WTC11 (cell line): ENCODE measurements around the gene DAB1. TPM values are rescaled to one million over a fixed set of nuclear protein-coding genes. Genes with fewer than 3 reads are reported as not detected.

Experiments used
- ATAC-seq: fragments of 200-7000 bp; cut with Tn5 transposase; 2 replicates; pipeline ENCODE4 v1.10.0; 2021; ENCODE audit warnings: mild to moderate bottlenecking, moderate library complexity
- Bru-seq: library from RNA; stranded (reverse); fragments of 400-500 nt; gene quantifications from one replicate; lab custom pipeline; 2021; lab: Mats Ljungman, UMichigan
- CTCF ChIA-PET: fragments of 300-600 bp; sonication (Branson Sonifier 250); formaldehyde crosslinking; loops from one replicate; lab custom pipeline; 2021; ENCODE audit warnings: antibody characterized with exemption; lab: Charles Lee
- POLR2A ChIA-PET: fragments of 350-600 bp; sonication (Branson Sonifier 250); formaldehyde crosslinking; loops from one replicate; lab custom pipeline; 2021; ENCODE audit warnings: antibody characterized with exemption; lab: Charles Lee
- DNase-seq: peaks from one replicate; pipeline ENCODE4 v3.0.0; 2021; ENCODE audit warnings: low spot score
- H3K27ac Mint-ChIP-seq: 2 replicates; pipeline ENCODE4 v1.8.0; 2021; ENCODE audit warnings: mixed read lengths
- H3K27me3 Mint-ChIP-seq: 2 replicates; pipeline ENCODE4 v1.8.0; 2021; ENCODE audit warnings: low read depth, mild to moderate bottlenecking, moderate library complexity, mixed read lengths
- H3K36me3 Mint-ChIP-seq: 2 replicates; pipeline ENCODE4 v1.8.0; 2021; ENCODE audit warnings: mixed read lengths
- H3K4me1 Mint-ChIP-seq: 2 replicates; pipeline ENCODE4 v1.8.0; 2022; ENCODE audit warnings: mixed read lengths
- H3K4me3 Mint-ChIP-seq: 2 replicates; pipeline ENCODE4 v1.8.0; 2021; ENCODE audit warnings: mild to moderate bottlenecking, moderate library complexity, mixed read lengths
- H3K9me3 Mint-ChIP-seq: 2 replicates; pipeline ENCODE4 v1.8.0; 2021; ENCODE audit warnings: mixed read lengths
- EMX1 ChIP-seq: fragments of 250-450 bp; sonication (Bioruptor Pico); IDR thresholded peaks from 2 replicates; pipeline ENCODE4 v1.8.0; 2021; ENCODE audit warnings: mild to moderate bottlenecking
- NR3C1 ChIP-seq: sonication (generic); formaldehyde crosslinking; conservative IDR thresholded peaks from 2 replicates; pipeline ENCODE4 v1.8.1; 2023; ENCODE audit warnings: low read depth, mild to moderate bottlenecking, missing genetic modification reagents
- ZNF281 ChIP-seq: sonication (generic); formaldehyde crosslinking; IDR thresholded peaks from 2 replicates; pipeline ENCODE4 v1.8.0; 2023; ENCODE audit warnings: mild to moderate bottlenecking, missing genetic modification reagents
- ZNF317 ChIP-seq: sonication (generic); formaldehyde crosslinking; IDR thresholded peaks from 2 replicates; pipeline ENCODE4 v1.8.1; 2023; ENCODE audit warnings: low read depth, mild to moderate bottlenecking, moderate library complexity, missing genetic modification reagents, borderline replicate concordance
- ZNF423 ChIP-seq: fragments of 250-450 bp; sonication (Bioruptor Pico); IDR thresholded peaks from 2 replicates; pipeline ENCODE4 v2.1.2; 2022; ENCODE audit warnings: mild to moderate bottlenecking, moderate library complexity
- long read RNA-seq, 3 experiments: library from RNA in 1 of 3; library from capped mRNA in 1 of 3; library from polyadenylated mRNA in 1 of 3; unstranded in 2 of 3; stranded (forward) in 1 of 3; transcript quantifications; one replicate each; pipeline ENCODE4 v2.0.0, GENCODE V29; 2021
- total RNA-seq: library from RNA; stranded (reverse); gene quantifications from 3 replicates; pipeline ENCODE4 v1.2.3, GENCODE V29; 2021
- TF ChIP-seq, protein P1 (sequence below): sonication (generic); formaldehyde crosslinking; IDR thresholded peaks from 2 replicates; pipeline ENCODE4 v1.8.0; 2022; ENCODE audit warnings: missing genetic modification reagents

DAB1 gene
- 10.7 to 12.3 TPM (median 12.1 TPM) in 3 replicates for total RNA-seq
- percentile 60 among the genes with signal in this experiment for Bru-seq, nascent RNA
- long read RNA-seq, experiment 1, full-length matches to known transcripts = 4 of 80 reads
- long read RNA-seq, experiment 1, partial matches to known transcripts = 5 of 80 reads
- long read RNA-seq, experiment 1, other reads (novel, unspliced or antisense) = 71 of 80 reads
- long read RNA-seq, experiment 2, partial matches to known transcripts = 1 of 18 reads
- long read RNA-seq, experiment 2, other reads (novel, unspliced or antisense) = 17 of 18 reads
- long read RNA-seq, experiment 3, partial matches to known transcripts = 0 of 5 reads
- long read RNA-seq, experiment 3, other reads (novel, unspliced or antisense) = 5 of 5 reads

- ATAC-seq (peak; percentile 0; the same call in 1 of the 2 replicates), DNase-seq (peak; percentile 33)
- H3K27me3 Mint-ChIP-seq = peaks cover 35% of the 10 kb centered on the region
- no peaks in the 10 kb centered on the region for H3K36me3 Mint-ChIP-seq
- ChIA-PET CTCF (interaction anchor here (0.6 to 1.8 kb wide), 38 partner anchors 15 to 1432 kb away, joined by 3 to 9 read pairs (median 3); partner anchors contain the start of gene OMA1), POLR2A (interaction anchor here (0.7 to 1.0 kb wide), 3 partner anchors 16 to 315 kb away, joined by 3 to 5 read pairs (median 4); no protein-coding TSS in a partner anchor)
- peaks cover 8% of the 10 kb centered on the region; the same call in 1 of the 2 replicates for H3K9me3 Mint-ChIP-seq
- H3K27ac Mint-ChIP-seq = peak within 1 kb of the TSS; percentile 67; the same call in 1 of the 2 replicates
- TF ChIP-seq, protein P1, sequence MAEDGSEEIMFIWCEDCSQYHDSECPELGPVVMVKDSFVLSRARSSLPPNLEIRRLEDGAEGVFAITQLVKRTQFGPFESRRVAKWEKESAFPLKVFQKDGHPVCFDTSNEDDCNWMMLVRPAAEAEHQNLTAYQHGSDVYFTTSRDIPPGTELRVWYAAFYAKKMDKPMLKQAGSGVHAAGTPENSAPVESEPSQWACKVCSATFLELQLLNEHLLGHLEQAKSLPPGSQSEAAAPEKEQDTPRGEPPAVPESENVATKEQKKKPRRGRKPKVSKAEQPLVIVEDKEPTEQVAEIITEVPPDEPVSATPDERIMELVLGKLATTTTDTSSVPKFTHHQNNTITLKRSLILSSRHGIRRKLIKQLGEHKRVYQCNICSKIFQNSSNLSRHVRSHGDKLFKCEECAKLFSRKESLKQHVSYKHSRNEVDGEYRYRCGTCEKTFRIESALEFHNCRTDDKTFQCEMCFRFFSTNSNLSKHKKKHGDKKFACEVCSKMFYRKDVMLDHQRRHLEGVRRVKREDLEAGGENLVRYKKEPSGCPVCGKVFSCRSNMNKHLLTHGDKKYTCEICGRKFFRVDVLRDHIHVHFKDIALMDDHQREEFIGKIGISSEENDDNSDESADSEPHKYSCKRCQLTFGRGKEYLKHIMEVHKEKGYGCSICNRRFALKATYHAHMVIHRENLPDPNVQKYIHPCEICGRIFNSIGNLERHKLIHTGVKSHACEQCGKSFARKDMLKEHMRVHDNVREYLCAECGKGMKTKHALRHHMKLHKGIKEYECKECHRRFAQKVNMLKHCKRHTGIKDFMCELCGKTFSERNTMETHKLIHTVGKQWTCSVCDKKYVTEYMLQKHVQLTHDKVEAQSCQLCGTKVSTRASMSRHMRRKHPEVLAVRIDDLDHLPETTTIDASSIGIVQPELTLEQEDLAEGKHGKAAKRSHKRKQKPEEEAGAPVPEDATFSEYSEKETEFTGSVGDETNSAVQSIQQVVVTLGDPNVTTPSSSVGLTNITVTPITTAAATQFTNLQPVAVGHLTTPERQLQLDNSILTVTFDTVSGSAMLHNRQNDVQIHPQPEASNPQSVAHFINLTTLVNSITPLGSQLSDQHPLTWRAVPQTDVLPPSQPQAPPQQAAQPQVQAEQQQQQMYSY = no peak
- TF ChIP-seq ZNF317 = no peak
- peak; percentile 80 for TF ChIP-seq ZNF423
- H3K4me1 Mint-ChIP-seq = peaks cover 27% of the 10 kb centered on the region
- peak within 1 kb of the TSS; percentile 93 for H3K4me3 Mint-ChIP-seq
Observed at GRCh38 chr1:57423656-57424211, at the start of gene DAB1. Gene DAB1, minus strand, starts transcription at chr1:57424060. Its CDS starts 133,030 bp downstream, at chr1:57291030.

GRCh38 chr1:57473448-57473847 is 49.6 kb upstream of the DAB1 start:
- ATAC-seq = no peak
- no peak overlapping the region for H3K27ac Mint-ChIP-seq
- H3K4me1 Mint-ChIP-seq = peaks cover 27% of the 10 kb centered on the region
- H3K9me3 Mint-ChIP-seq = peaks cover 24% of the 10 kb centered on the region
- no peaks in the 10 kb centered on the region for H3K27me3 Mint-ChIP-seq
- ChIA-PET POLR2A (no interaction called here), CTCF (no interaction called here)
- H3K36me3 Mint-ChIP-seq = peaks cover 10% of the 10 kb centered on the region
- H3K4me3 Mint-ChIP-seq = no peak overlapping the region
- TF ChIP-seq NR3C1 (CRISPR knock-in tag) (no peak), ZNF281 (no peak)
- DNase-seq = no peak

- ChIA-PET POLR2A (no interaction called here), CTCF (no interaction called here)
- Mint-ChIP-seq H3K4me3 (no peak overlapping the region), H3K27ac (no peak overlapping the region), H3K36me3 (peaks cover 10% of the 10 kb centered on the region), H3K27me3 (no peaks in the 10 kb centered on the region), H3K9me3 (peaks cover 24% of the 10 kb centered on the region), H3K4me1 (peaks cover 27% of the 10 kb centered on the region)
- no peak for ATAC-seq
- TF ChIP-seq EMX1 (CRISPR knock-in tag) = no peak
- TF ChIP-seq, protein P1 = peak; percentile 73
- no peak for DNase-seq
Observed at GRCh38 chr1:57471995-57472394, 48.1 kb upstream of the DAB1 start.
